Iris pigment epithelial cell (primary cell): Measurements from ENCODE around the gene HOXB8.

Experiments
- DNase-seq: peaks from one replicate; pipeline ENCODE4 v3.0.0-alpha.2; 2011; ENCODE audit warnings: low read depth

HOXB8 gene

DNA sequence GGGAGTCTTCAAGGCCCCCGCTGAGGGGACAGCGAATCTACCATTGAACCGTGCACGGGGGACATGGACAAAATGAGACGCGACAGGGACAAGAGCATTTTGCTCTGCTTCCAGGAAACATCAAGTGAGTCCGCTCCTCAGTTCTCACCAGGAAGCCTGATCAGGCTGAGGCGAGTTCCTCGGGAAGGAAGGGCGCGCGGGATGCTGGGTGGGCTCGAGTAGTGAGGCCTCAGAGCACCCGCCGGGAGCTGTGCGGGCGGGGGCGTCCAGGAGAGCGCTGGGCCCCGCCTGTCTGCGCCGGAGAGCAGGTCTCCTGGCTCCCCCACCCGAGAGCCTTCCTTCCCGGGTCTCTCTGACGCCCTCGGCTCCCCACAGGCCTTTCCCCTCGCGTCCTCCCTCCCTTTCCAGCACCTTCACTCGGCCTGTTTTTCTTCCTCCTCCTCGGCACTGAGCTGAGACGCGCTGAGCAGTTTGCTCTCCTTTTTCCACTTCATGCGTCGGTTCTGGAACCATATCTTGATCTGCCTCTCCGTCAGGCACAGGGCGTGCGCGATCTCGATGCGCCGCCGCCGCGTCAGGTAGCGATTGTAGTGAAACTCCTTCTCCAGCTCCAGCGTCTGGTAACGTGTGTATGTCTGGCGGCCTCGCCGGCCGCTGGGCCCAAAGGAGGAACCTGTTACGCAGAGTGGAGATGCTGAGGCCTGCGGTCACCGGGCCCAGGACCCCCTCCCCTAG is 18.9 kb downstream of the HOXB8 start:
- DNase-seq: no peak

DNA sequence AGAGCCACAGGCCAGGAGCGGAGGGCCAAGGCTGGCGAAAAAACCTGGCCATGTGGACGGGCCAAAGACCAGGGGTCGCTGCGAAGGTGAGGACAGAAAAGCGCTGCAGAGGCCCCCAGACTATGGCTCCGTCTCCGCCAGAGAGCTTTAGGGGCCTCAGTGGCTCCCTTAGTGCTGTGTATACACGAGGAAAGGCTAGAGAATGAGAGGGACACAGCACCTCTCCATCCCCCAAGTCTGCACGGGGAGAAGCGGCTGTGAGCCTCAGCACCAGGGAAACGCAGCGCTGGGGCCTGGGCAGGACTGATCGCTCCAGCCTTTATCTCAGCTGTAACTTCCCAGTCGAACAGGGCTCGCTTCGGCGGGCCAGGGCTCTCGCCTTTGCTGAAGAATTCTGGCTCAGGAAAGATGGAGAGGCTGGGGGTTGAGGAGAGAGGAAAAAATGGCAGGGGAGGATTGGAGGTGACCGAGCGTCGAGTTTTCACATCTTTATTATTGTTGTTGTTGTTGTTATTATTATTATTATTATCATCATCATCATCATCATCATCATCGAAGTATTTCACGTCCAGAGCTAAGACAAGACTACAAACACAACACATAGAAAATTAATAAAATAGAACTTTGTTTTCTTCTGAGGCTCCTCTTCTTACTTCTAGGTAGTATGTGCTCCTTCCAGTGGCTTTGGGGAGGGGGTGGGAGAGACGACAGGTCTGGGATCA is 19.7 kb downstream of the HOXB8 start:
- DNase-seq: no peak

DNA sequence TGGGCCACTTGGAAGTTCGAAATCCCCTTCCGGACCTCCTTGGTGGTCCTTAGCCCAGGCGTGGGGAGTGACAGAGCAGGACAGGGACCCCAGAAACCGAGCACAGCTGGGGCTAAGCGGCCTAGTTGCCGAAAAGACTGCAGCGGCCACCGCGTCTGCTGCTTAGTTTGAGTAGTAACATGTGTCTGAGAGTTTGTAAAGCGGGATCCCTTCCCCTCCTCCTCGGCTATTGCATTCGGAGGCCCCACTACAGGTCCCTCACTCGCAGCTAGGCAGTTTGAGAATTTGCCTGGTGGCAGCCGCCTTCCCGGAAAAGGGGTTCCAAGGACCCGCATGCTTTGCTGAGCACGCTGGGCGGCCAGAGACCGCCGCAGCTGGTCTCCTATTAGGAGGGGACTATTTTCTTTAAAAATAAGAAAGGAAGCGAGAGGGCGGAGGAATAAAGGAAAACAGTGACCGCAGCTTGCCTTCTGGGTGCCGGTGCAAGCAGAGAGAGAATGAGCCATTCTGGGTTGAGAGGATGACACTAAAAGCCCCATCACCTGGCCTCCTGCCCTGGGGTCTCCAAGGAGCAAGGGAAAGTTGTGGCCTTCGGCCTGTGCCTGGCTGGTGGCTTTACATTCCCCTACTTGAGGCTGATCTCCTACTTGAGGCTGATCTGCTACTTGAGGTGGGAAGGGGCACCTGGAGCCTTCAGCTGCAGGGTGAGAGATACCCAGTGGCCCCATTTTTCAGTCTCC is 20.4 kb downstream of the HOXB8 start:
- no peak for DNase-seq

DNA sequence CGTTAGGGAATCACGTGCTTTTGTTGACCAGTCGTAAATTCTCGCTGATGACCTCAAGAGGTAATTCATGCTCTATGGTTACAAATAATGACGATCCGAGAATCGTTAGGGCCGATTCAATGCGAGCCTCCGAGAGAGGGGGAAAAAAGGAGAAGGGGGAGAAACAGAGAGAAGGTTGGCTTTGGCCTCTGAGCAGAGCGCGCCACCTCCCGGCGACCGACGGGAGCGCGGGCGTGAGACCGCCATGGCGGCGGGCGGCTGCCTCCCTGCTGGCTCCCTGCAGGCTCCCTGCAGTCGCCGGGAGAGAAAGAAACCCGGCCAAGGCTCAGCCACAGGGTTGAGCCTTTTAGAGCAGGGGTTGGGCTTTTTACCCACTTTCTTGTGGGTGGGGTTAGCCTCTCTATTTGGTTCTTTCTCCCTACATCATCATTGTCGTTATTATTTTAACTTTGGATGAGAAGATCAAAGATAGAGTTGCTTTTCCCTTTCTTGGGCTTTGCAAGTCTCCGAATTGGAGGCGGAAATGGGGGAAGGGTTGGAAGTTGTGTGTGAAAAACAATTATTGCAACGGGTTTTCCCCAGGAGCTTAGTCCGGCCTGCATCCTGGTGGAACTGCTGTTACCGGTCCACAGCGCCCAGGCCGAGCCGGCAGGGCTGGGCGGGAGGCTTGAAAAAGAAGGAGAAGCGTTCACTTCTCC is 21.1 kb downstream of the HOXB8 start:
- peak; percentile 57 for DNase-seq

DNA sequence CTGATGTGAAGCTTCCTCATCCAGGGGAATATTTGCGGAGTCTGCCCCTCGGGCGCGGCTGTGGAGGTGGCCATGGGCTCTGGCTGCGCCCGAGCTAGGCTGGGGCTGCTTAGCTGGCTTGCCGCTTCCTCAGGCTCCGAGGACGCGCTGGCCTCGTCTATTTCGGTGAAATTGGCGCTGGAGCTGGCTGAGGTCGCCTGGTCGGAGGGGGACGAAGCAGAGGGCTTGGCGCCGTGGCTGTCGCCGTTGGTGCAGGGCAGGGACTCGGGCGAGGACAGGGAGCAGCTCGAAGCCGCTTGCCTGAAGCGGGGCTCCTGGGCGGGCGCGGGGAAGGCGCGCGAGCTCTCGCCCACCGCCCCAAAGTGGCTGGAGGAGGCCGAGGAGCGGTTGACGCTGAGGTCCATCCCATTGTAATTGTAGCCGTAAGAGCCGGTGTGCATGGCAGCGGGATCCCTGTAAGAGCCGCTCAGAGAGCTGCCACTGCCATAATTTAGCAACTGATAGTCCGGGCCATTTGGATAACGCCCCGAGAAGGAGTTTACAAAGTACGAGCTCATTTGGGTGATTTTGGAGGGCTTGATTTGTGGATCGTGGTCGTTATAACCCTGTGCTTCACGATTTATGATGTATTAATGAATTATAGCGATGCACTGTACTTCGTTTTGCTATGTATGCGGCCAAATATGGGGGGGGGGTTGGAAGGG is 21.8 kb downstream of the HOXB8 start, which contains the start of gene HOXB5:
TSS of gene HOXB5 (minus strand) at position 654 of the 704 bp plus-strand sequence. CDS start at position 557, 97 bp downstream.
- no peak for DNase-seq

DNA sequence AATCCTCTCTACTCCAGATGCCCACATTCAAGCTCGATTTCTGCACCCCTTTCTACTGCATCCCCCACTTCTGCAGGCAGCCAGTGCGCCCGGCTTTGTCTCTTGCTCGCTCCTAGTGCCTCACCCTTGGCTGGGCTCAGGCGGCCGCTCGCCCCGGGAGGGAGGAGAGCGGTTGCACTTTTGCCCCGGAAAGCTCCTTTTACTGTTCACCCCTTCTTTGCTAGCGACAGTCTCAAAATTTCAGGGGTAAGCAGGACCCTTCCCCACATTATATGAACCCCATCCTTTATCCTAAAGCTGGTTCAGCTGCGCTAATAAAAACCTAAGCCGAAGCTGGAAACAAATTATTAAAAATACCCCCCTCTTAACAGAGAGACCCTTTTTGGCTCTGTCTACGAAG is 22.5 kb downstream of the HOXB8 start:
- no peak for DNase-seq

DNA sequence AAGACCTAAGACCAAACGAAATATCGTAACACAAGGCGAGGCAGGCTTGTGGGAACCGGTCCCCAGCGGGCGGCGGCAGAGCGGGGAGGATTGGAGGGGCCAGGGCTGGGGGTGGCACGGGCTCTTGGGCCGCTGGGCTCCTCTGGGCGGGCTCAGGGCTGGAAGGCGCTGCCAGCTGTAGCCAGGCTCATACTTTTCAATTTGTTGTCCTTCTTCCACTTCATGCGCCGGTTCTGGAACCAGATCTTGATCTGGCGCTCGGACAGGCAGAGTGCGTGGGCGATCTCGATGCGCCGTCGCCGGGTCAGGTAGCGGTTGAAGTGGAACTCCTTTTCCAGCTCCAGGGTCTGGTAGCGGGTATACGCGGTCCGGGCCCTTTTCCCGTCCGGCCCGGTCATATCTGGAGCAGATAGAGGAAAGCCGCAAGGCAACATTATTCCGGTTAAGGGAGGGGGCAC is 23.0 kb downstream of the HOXB8 start:
- DNase-seq: no peak

DNA sequence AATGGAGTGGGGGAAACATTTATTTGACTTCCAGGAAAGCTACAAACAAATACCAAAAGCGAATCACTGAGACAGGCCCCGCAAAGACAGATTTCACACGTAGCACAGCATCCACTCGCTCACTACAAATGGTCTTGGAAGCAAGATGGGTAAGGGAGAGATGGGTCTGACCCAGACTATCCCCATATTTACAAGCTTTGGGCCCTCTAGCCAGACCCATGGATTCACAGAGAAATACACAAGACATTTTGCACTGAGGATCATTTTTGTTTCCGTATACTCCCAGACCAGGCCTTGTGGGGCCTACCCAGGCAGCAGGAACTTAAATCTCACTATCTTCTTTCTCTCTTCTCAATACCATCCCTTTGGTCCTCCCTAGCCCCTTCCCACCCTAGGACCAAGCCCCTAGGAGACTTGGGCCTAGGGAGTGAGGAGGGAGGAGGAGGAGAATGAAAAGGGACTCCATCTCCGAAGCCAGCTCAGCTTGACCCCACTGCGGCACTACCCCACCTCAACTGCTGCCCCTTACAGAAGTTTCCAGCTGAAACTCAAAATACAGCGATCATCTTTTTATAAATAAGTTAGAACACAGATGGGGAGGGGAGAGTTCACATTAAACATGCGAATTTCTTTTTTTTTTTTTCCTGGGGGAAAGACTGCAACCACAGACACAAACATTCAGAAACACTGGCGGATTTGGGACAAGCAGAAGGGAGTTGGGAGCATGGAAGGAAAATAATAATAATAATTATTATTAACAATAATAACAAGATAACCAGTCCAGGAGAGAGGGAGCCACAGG is 23.6 kb downstream of the HOXB8 start:
- DNase-seq: no peak

DNA sequence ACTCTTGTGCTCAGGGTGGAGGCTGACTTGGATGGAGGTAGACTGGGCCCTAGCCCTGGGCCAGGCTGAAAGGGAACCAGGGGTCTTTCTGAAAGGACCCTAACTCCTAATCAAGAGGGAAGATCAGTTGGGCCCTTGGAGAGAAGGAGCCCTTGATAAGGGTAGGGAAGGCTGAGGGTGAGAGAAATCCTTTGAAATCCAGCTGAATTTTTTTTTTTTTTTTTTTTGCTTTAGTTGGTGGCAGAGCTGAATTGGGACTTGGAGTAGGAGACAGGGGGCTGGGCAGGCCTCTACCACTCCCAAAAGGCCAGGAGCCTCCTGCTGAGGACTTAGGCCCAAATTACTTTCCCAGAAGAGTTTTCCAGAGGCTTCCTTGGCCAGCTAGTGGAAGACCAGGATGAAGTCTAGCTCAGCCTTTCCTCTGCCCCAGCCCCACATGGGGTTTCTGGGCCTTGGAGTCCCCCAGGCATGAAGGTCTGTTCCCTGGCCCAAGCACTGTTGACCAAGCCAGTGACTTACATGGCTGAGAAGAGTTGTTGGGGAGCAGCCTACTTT is 24.4 kb downstream of the HOXB8 start:
- no peak for DNase-seq

DNA sequence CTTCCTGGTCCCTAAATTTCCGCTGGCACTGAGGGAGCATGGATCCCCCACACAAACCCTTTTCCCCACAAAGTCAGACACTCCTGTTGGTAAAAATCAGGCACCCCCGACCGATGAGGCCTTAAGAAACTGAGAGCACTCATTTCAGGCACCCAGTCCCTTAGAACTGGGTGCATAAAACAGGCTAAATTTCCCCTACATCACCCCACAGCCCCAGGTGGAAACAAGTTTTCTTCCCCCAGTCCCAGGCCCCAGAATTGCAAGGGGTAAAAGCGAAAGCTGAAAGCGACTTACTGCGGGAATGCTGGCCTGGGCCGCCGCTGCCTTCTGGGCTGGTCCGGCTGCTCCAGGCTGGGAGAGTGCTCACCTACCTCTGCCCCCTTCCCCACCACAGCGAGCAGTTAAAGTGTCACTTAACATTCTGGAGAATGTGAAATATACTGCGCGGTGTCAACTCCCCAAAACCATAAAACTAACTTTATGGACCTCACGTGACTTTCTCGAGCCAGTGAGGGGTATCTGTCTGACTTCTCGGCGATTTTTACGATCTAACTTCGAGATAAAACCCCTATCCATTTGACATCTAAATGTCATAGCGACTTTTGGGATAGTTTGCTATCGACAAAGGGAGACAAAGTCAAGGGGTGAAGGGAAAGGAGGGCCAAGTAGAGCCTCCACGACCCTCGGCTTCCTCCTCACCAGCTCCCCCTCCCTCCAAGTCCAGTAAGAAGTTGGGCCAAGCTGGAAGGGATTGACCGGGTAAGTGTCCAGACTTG is 25.1 kb downstream of the HOXB8 start, which contains the start of gene HOXB3:
TSS of gene HOXB3 (minus strand) at position 411 of the 776 bp plus-strand sequence. CDS start 37,767 bp downstream, outside the sequence.
- no peak for DNase-seq

DNA sequence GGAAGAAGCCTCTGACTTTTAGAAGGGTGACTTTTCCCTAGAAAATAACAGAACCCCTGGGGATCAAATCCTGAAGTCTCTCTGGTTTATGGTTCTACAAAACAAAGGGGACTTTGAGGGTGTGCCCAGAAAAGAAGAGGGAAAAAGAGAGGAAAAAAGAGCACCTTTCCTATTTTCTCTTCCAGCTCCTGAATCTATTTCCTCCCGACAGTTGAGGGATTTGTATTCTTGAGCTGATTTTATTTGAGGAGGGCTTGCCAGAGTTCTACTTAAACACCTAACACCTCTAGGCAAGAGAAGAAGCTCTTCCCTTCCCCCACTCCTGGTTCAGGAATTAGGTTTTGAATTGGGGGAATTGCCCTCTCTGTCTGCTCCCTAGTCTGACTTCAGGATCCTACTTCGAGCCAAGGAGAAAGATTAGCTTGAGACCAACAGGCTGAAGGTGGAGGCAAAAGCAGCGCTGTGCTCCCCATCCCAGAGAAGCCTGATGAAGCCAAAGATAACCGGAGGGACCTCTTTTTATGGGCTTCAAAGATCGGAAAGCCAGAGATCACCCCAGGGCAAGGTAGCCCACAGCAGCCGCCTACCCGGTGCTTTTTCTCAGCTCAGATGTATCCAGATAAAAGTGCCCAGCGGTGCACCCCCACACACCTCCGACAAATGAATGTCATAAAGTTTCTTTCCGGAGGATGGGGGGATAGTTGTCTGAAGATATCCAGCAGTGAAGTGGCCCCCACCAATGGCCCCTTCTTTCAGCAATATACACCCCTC is 25.8 kb downstream of the HOXB8 start:
- DNase-seq: no peak

DNA sequence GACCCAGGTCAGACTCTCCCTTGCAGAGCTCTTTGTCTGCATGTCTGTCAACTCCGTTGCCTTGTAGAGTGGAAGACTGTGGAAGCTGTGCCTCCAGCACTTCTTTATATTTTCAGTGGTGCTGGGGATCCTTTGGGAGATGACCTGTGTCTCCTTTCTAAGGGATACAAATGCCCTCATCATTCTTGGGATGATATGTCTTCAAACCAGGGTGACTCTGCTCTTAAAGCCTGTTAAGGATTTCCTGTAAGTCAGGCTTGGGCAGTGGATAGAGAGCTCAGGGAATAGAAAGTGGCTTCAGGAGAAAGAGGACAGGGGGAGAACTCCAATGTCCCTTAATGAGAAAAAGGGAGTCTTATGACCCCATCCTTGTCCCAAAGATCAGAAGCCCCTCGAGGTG is 26.6 kb downstream of the HOXB8 start:
- no peak for DNase-seq

DNA sequence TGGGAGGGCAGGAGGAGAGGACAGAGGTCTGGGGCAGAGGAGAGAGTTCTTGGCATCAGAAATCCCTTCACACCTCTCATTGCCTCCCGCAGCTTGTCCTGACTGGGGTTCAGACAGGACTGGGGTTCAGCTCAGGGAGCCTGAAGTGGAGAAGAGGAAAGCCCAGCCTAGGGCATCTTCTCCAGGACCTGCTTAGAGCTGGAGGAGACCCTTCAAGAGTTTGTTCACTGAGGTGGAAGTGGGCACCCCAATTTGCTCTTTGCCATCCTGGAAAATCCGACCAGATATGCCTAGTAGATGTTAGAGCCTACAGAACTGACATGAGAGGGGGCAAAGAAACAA is 27.0 kb downstream of the HOXB8 start:
- DNase-seq: no peak

DNA sequence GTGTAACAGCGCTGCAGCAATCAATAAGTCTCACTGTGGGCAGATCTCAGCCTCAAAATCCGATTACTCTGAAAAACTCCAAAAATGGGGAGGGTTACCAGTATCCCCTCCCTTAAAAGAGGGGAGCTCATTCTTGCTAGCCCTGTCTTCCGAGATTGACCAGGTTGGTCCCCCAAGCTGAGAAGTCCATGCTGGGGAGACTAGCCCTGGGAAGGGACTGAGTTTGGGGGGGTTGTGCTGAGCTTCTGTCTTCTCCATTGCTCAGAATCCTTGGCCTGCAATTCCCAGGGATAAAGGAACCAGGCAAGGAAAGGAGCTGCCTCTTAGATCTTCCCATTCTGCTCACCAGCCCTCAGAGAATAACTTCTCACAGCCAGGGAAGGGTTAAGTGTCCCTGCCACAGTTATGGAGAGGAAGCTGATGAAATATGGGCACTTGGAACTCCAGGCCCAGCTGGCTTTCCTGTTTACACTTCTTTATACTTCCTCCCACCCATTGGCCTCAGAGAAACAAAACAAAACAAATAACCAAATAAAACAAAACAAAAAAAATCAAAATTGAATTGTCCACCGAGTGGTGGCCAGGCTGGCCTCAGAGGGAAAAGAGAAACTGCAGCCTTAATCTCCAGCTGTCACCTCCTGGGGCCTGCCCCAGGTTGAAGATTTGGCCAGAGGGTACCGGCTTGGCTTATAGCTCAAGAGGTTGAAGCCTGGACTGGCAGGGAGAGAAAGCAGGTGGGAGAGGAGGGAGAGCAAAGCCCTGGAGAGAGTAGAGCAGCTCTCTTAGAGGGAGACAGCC is 27.6 kb downstream of the HOXB8 start:
- no peak for DNase-seq

DNA sequence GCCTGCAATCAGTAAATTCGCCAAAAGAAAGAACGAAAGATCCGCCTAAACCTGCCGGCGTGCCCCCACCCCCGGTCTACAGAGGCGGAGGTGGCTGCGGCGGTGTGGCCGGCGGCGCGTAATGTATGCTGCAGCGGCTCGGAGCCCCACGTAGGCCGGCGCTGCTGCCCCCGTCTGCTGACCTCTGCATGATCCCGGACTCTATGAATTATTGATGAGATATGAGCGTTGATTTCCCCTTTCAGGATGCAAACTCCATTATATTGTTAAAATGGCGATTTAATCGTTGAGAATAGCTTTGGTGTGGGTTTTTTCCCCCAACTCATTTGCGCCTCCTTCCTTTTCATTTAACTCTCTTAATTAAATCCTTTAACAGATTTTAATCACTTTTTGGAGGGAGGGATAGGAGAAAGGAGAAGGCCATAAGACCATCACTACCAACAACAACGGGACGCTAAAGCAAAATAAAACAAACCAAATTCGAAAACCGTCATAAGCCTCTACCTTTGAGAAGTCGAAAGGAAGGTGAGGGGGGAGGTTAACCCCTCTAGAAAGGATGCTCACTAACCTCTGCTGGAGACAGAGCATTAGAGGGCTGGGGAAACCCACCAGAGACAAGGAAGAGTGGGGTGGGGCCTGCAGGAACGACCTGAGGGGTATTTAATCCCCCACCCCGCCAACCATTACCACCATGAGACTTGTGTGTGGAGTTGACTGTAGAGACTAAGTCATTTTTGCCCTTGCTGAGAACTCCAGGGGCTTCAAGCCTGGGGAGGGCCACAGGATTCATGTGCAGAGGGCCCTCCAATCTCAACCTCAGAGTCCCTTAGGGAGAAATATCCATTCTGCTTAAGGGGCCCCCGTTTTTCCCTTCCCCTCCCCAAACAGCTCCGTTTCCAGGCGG is 28.5 kb downstream of the HOXB8 start:
- no peak for DNase-seq

DNA sequence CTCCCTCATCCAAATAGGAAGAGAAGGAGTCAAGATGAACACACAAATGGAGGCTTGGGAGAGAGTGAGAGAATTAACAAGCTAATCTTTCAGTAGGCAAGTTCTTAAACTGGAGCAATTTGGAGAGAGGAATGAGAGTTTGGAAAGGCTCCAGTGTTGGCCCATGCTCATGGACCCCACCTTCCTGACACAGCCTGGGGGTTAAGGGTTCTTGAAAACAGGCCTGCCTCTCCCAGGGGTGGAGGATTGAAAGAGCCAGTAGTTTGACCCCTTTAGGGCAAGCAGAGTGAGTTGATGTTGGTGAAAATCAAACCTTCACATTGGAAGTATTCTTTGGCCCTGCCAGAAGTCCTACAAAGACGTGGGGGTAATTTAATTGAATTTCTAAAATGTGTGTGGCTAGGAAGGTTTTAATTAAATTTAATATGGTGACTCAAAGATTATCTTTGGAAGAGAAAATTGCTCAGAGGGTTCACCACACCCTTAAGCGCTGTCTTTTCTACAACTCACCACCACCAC is 30.8 kb downstream of the HOXB8 start:
- DNase-seq: no peak
